Astrocyte (in vitro differentiated cells and primary cell): ENCODE data around the gene TRIM14. TPM values are rescaled to one million over a fixed set of nuclear protein-coding genes. Genes with fewer than 3 reads are reported as not detected.

ENCODE experiments used
- DNase-seq: peaks from one replicate; pipeline ENCODE4 v3.0.0-alpha.2; 2010; ENCODE audit warnings: low read depth
- FAIRE-seq: peaks from 2 replicates; lab custom pipeline; 2011; peaks lifted over from hg19 to GRCh38; lab: Jason Lieb, UNC
- H2AFZ ChIP-seq: 2 replicates; pipeline ENCODE4 v1.6.0; 2012; ENCODE audit warnings: low read depth, low read length, inconsistent platforms
- H3K27ac ChIP-seq: 2 replicates; pipeline ENCODE4 v1.5.1; 2011; ENCODE audit warnings: low read depth, low read length, inconsistent platforms
- H3K27me3 ChIP-seq: 2 replicates; pipeline ENCODE4 v1.6.0; 2011; ENCODE audit warnings: low read length, inconsistent platforms; ENCODE audit not compliant: insufficient read depth
- H3K36me3 ChIP-seq: 2 replicates; pipeline ENCODE4 v1.5.1; 2011; ENCODE audit warnings: low read length, inconsistent platforms; ENCODE audit not compliant: insufficient read depth
- H3K4me1 ChIP-seq: 2 replicates; pipeline ENCODE4 v1.5.1; 2011; ENCODE audit warnings: low read length, inconsistent platforms; ENCODE audit not compliant: insufficient read depth
- H3K4me2 ChIP-seq: 2 replicates; pipeline ENCODE4 v1.6.0; 2012; ENCODE audit warnings: low read length, inconsistent platforms
- H3K4me3 ChIP-seq: 2 replicates; pipeline ENCODE4 v1.5.1; 2011; ENCODE audit warnings: low read depth, mild to moderate bottlenecking, low read length, inconsistent platforms; ENCODE audit not compliant: insufficient read depth
- H3K79me2 ChIP-seq: 2 replicates; pipeline ENCODE4 v1.6.0; 2012; ENCODE audit warnings: mild to moderate bottlenecking, low read length, inconsistent platforms; ENCODE audit not compliant: insufficient read depth
- H3K9ac ChIP-seq: 2 replicates; pipeline ENCODE4 v1.6.0; 2012; ENCODE audit warnings: mild to moderate bottlenecking, low read length, inconsistent platforms
- H3K9me3 ChIP-seq: 2 replicates; pipeline ENCODE4 v1.5.1; 2012; ENCODE audit warnings: low read depth, mild to moderate bottlenecking, low read length, inconsistent platforms; ENCODE audit not compliant: insufficient read depth
- H4K20me1 ChIP-seq: 2 replicates; pipeline ENCODE4 v1.6.0; 2012; ENCODE audit warnings: low read length, inconsistent platforms; ENCODE audit not compliant: insufficient read depth
- H3K27ac Mint-ChIP-seq: one replicate; pipeline ENCODE4 v1.8.0; 2021; ENCODE audit warnings: mild to moderate bottlenecking, mixed read lengths; ENCODE audit not compliant: unreplicated experiment
- H3K27me3 Mint-ChIP-seq: one replicate; pipeline ENCODE4 v1.8.0; 2021; ENCODE audit warnings: low read depth, mixed read lengths; ENCODE audit not compliant: unreplicated experiment
- H3K36me3 Mint-ChIP-seq: one replicate; pipeline ENCODE4 v1.8.0; 2021; ENCODE audit warnings: low read depth, mixed read lengths; ENCODE audit not compliant: unreplicated experiment
- H3K4me1 Mint-ChIP-seq: one replicate; pipeline ENCODE4 v1.8.0; 2021; ENCODE audit warnings: low read depth, mixed read lengths; ENCODE audit not compliant: unreplicated experiment
- H3K4me3 Mint-ChIP-seq: one replicate; pipeline ENCODE4 v1.8.0; 2021; ENCODE audit warnings: mild to moderate bottlenecking, moderate library complexity, mixed read lengths; ENCODE audit not compliant: unreplicated experiment
- H3K9me3 Mint-ChIP-seq: one replicate; pipeline ENCODE4 v1.8.0; 2021; ENCODE audit warnings: mild to moderate bottlenecking, mixed read lengths; ENCODE audit not compliant: unreplicated experiment
- CTCF ChIP-seq: IDR thresholded peaks from 2 replicates; pipeline ENCODE4 v1.5.1; 2011; ENCODE audit warnings: low read depth, mild to moderate bottlenecking, inconsistent platforms, low read length, moderate library complexity; ENCODE audit not compliant: insufficient read depth
- EZH2 ChIP-seq: IDR thresholded peaks from 2 replicates; pipeline ENCODE4 v1.6.1; 2012; ENCODE audit warnings: mild to moderate bottlenecking, low read length, inconsistent platforms; ENCODE audit not compliant: insufficient read depth
- total RNA-seq: library from RNA; stranded (reverse); gene quantifications from 2 replicates; pipeline ENCODE4 v1.2.1, GENCODE V29; 2021

TRIM14 gene
- total RNA-seq, 1 donor from 2014 or later = 34.1 TPM

GRCh38 chr9:98095401-98095800 lies 23.6 kb downstream of the TRIM14 start:
- no peak overlapping the region for H3K27ac Mint-ChIP-seq
- Histone ChIP-seq H3K79me2 (no peaks in the 10 kb centered on the region), H3K9me3 (no peaks in the 10 kb centered on the region), H2AFZ (no peak overlapping the region), H3K9ac (no peak overlapping the region), H3K4me2 (no peak overlapping the region), H4K20me1 (no peaks in the 10 kb centered on the region), H3K27me3 (no peaks in the 10 kb centered on the region), H3K4me1 (no peaks in the 10 kb centered on the region), H3K4me3 (no peak overlapping the region), H3K36me3 (no peaks in the 10 kb centered on the region), H3K27ac (no peak overlapping the region)
- FAIRE-seq = no peak
- DNase-seq = no peak
- no peak for TF ChIP-seq EZH2
- TF ChIP-seq CTCF = no peak
- no peaks in the 10 kb centered on the region for H3K9me3 Mint-ChIP-seq
- H3K4me3 Mint-ChIP-seq = no peak overlapping the region
- H3K4me1 Mint-ChIP-seq = no peaks in the 10 kb centered on the region
- H3K36me3 Mint-ChIP-seq = peaks cover 26% of the 10 kb centered on the region
- H3K27me3 Mint-ChIP-seq = peaks cover 8% of the 10 kb centered on the region

GRCh38 chr9:98094851-98095250 lies 24.2 kb downstream of the TRIM14 start:
- H4K20me1 ChIP-seq = no peaks in the 10 kb centered on the region
- H3K4me1 ChIP-seq = no peaks in the 10 kb centered on the region
- DNase-seq (no peak), FAIRE-seq (no peak)
- no peak overlapping the region for H3K4me2 ChIP-seq
- H3K9me3 Mint-ChIP-seq = no peaks in the 10 kb centered on the region
- TF ChIP-seq CTCF (no peak), EZH2 (no peak)
- no peaks in the 10 kb centered on the region for H3K4me1 Mint-ChIP-seq
- no peaks in the 10 kb centered on the region for H3K9me3 ChIP-seq
- peaks cover 27% of the 10 kb centered on the region for H3K36me3 Mint-ChIP-seq
- no peak overlapping the region for H3K9ac ChIP-seq
- H3K4me3 Mint-ChIP-seq = no peak overlapping the region
- no peaks in the 10 kb centered on the region for H3K36me3 ChIP-seq
- H3K27me3 Mint-ChIP-seq = peaks cover 8% of the 10 kb centered on the region
- H3K4me3 ChIP-seq = no peak overlapping the region
- H2AFZ ChIP-seq = no peak overlapping the region
- no peak overlapping the region for H3K27ac ChIP-seq
- no peak overlapping the region for H3K27ac Mint-ChIP-seq
- no peaks in the 10 kb centered on the region for H3K27me3 ChIP-seq
- no peaks in the 10 kb centered on the region for H3K79me2 ChIP-seq

- H3K27ac Mint-ChIP-seq = no peak overlapping the region
- H3K4me1 Mint-ChIP-seq = no peaks in the 10 kb centered on the region
- DNase-seq (no peak), FAIRE-seq (no peak)
- Histone ChIP-seq H3K27ac (no peak overlapping the region), H3K36me3 (no peaks in the 10 kb centered on the region), H3K4me1 (no peaks in the 10 kb centered on the region), H3K4me2 (no peak overlapping the region), H3K27me3 (no peaks in the 10 kb centered on the region), H3K4me3 (no peak overlapping the region), H3K9ac (no peak overlapping the region), H3K9me3 (no peaks in the 10 kb centered on the region), H2AFZ (no peak overlapping the region), H4K20me1 (no peaks in the 10 kb centered on the region), H3K79me2 (no peaks in the 10 kb centered on the region)
- no peak for TF ChIP-seq EZH2
- TF ChIP-seq CTCF = no peak
- H3K27me3 Mint-ChIP-seq = peaks cover 8% of the 10 kb centered on the region
- H3K4me3 Mint-ChIP-seq = no peak overlapping the region
- H3K9me3 Mint-ChIP-seq = no peaks in the 10 kb centered on the region
- peaks cover 32% of the 10 kb centered on the region for H3K36me3 Mint-ChIP-seq
Measured at GRCh38 chr9:98094316-98094715, 24.7 kb downstream of the TRIM14 start.
